ENCODE data around the gene CYP17A1. TPM values are rescaled to one million over a fixed set of nuclear protein-coding genes. Genes with fewer than 3 reads are reported as not detected.
A peak's percentile ranks its signal among the peaks of the same experiment; 100 is the strongest.

Gene CYP17A1
- total RNA-seq, 1 experiment from 2014 or later: 2.1 TPM

GRCh38 chr10:102796407-102797176, 40.6 kb downstream of the CYP17A1 start:
- DNase-seq (ENCODE audit: low read depth, low spot score) (no peak), ATAC-seq (peak; percentile 54)
- ChIA-PET POLR2A (no interaction called here), CTCF (no interaction called here)
- no peak for TF ChIP-seq POLR2AphosphoS5 (IDR thresholded peaks at IDR 0.05; ENCODE audit: low read depth, low read length)
- no peak for TF ChIP-seq TCF7L2 (IDR thresholded peaks at IDR 0.05; ENCODE audit: low read depth, low read length)
- no peak for TF ChIP-seq SIN3A (IDR thresholded peaks at IDR 0.05; ENCODE audit: borderline replicate concordance, insufficient read depth, low read depth, low read length)
- TF ChIP-seq, protein P1, sequence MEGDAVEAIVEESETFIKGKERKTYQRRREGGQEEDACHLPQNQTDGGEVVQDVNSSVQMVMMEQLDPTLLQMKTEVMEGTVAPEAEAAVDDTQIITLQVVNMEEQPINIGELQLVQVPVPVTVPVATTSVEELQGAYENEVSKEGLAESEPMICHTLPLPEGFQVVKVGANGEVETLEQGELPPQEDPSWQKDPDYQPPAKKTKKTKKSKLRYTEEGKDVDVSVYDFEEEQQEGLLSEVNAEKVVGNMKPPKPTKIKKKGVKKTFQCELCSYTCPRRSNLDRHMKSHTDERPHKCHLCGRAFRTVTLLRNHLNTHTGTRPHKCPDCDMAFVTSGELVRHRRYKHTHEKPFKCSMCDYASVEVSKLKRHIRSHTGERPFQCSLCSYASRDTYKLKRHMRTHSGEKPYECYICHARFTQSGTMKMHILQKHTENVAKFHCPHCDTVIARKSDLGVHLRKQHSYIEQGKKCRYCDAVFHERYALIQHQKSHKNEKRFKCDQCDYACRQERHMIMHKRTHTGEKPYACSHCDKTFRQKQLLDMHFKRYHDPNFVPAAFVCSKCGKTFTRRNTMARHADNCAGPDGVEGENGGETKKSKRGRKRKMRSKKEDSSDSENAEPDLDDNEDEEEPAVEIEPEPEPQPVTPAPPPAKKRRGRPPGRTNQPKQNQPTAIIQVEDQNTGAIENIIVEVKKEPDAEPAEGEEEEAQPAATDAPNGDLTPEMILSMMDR (IDR thresholded peaks at IDR 0.05): no peak
- TF ChIP-seq, protein P2, sequence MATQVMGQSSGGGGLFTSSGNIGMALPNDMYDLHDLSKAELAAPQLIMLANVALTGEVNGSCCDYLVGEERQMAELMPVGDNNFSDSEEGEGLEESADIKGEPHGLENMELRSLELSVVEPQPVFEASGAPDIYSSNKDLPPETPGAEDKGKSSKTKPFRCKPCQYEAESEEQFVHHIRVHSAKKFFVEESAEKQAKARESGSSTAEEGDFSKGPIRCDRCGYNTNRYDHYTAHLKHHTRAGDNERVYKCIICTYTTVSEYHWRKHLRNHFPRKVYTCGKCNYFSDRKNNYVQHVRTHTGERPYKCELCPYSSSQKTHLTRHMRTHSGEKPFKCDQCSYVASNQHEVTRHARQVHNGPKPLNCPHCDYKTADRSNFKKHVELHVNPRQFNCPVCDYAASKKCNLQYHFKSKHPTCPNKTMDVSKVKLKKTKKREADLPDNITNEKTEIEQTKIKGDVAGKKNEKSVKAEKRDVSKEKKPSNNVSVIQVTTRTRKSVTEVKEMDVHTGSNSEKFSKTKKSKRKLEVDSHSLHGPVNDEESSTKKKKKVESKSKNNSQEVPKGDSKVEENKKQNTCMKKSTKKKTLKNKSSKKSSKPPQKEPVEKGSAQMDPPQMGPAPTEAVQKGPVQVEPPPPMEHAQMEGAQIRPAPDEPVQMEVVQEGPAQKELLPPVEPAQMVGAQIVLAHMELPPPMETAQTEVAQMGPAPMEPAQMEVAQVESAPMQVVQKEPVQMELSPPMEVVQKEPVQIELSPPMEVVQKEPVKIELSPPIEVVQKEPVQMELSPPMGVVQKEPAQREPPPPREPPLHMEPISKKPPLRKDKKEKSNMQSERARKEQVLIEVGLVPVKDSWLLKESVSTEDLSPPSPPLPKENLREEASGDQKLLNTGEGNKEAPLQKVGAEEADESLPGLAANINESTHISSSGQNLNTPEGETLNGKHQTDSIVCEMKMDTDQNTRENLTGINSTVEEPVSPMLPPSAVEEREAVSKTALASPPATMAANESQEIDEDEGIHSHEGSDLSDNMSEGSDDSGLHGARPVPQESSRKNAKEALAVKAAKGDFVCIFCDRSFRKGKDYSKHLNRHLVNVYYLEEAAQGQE (IDR thresholded peaks at IDR 0.05; ENCODE audit: insufficient read depth in 1 of 2, low read depth in 2 of 2, low read length in 1 of 2): no peak
- 0 out of 2 replicates have a peak, but pooled peaks cover 3% of the 10 kb centered on the region for H3K36me3 ChIP-seq (ENCODE audit: control insufficient read depth, insufficient read depth, low read length)
- H3K27me3 ChIP-seq (ENCODE audit: control insufficient read depth, insufficient read depth, low read length): no peaks in the 10 kb centered on the region
- intact Hi-C loops (cut with micrococcal nuclease; ENCODE audit: unreplicated experiment): no loop called here
- BruUV-seq (replicated peaks): no TSS peak
- in situ Hi-C loops (cut with HindIII; ENCODE audit: low pct_unique_long_range_greater_than_20kb, low sequenced_read_pairs): no loop called here
- H3K27ac ChIP-seq (ENCODE audit: low read length): peak overlapping the region; percentile 48
- no peak overlapping the region for H3K4me3 ChIP-seq (ENCODE audit: low read depth in 2 of 2, low read length in 2 of 2)
- H3K4me1 ChIP-seq (ENCODE audit: control insufficient read depth, insufficient read depth, low read length): peaks cover 46% of the 10 kb centered on the region
- no peaks in the 10 kb centered on the region for H3K9me3 ChIP-seq (ENCODE audit: control insufficient read depth, insufficient read depth, low read depth, low read length)

DNA sequence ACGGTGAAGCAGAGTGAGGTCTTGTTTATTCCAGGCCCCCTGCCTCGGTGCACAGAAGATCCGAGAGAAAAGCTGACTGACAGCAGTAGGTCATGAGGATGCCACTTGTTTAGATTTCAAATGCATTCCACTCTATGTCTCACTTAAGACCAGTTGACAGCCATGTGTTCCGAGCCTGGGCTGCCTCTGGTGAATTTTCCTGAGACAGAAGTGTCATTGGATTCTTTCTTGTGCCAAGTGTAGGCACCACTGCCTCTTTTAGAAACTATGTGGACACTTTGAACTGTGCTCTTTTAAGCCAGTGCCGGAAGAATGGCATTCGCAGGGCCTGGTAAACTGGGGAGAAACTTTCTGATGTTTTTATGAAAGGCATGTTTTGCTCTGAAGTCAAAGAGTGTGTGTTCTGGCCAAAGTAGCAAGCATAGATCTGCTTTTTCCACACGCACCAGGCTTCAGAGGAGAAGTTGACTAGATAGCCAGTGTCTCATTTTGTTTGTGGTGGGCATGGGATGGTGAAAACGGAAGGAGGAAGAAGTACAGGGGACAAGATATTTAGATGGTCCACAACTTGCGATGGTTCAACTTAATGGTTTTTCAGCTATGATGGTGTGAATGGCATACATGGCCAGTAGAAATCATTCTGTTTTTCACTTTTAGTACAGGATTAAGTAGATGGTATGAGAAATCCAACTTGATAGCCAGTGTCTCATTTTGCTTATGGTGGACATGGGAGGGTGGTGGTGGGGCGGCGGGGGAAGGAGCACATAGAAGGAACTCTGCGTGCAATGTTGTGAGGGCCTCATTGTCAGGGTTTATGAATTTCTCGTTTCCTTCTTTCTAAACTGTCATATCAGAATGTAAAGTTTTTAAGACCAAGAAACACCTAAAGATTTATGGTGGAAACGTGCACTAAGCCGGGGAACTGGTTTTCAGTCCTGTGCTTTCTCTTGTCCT, 41.5 kb downstream of the CYP17A1 start:
- ChIA-PET CTCF (no interaction called here), POLR2A (no interaction called here)
- in situ Hi-C loops (cut with HindIII; ENCODE audit: low pct_unique_long_range_greater_than_20kb, low sequenced_read_pairs) (no loop called here), intact Hi-C loops (cut with micrococcal nuclease; ENCODE audit: unreplicated experiment) (no loop called here)
- H3K27me3 ChIP-seq (ENCODE audit: control insufficient read depth, insufficient read depth, low read length): no peaks in the 10 kb centered on the region
- no peak for DNase-seq (ENCODE audit: low read depth, low spot score)
- H3K36me3 ChIP-seq (ENCODE audit: control insufficient read depth, insufficient read depth, low read length): 0 out of 2 replicates have a peak, but pooled peaks cover 3% of the 10 kb centered on the region
- ATAC-seq: no peak
- TF ChIP-seq, protein P2 (IDR thresholded peaks at IDR 0.05; ENCODE audit: insufficient read depth in 1 of 2, low read depth in 2 of 2, low read length in 1 of 2): no peak
- no peak for TF ChIP-seq POLR2AphosphoS5 (IDR thresholded peaks at IDR 0.05; ENCODE audit: low read depth, low read length)
- TF ChIP-seq, protein P1 (IDR thresholded peaks at IDR 0.05): no peak
- TF ChIP-seq TCF7L2 (IDR thresholded peaks at IDR 0.05; ENCODE audit: low read depth, low read length): no peak
- no peak for TF ChIP-seq SIN3A (IDR thresholded peaks at IDR 0.05; ENCODE audit: borderline replicate concordance, insufficient read depth, low read depth, low read length)
- no peaks in the 10 kb centered on the region for H3K9me3 ChIP-seq (ENCODE audit: control insufficient read depth, insufficient read depth, low read depth, low read length)
- H3K4me3 ChIP-seq (ENCODE audit: low read depth in 2 of 2, low read length in 2 of 2): no peak overlapping the region
- BruUV-seq (replicated peaks): no TSS peak
- peaks cover 44% of the 10 kb centered on the region for H3K4me1 ChIP-seq (ENCODE audit: control insufficient read depth, insufficient read depth, low read length)
- H3K27ac ChIP-seq (ENCODE audit: low read length): peak overlapping the region; percentile 55; the same call in 1 of the 2 replicates
